HuH-7.5 (cell line): Measurements from ENCODE around the gene OR8D2.

ENCODE experiments used
- DNase-seq: peaks from one replicate; pipeline ENCODE4 v3.0.0; 2011; ENCODE audit warnings: low spot score

The OR8D2 gene

GRCh38 chr11:124320097-124320496 lies at the start of gene OR8D2:
Gene OR8D2, minus strand, starts transcription at chr11:124320197. Its CDS starts 0 bp downstream, at chr11:124320197.
- no peak for DNase-seq

GRCh38 chr11:124359566-124359965 lies 39.6 kb upstream of the OR8D2 start:
- no peak for DNase-seq

- no peak for DNase-seq
Observed at GRCh38 chr11:124346311-124346955, 26.4 kb upstream of the OR8D2 start.

- DNase-seq, result no peak
Observed at GRCh38 chr11:124344346-124344745, 24.3 kb upstream of the OR8D2 start.

- no peak for DNase-seq
Observed at GRCh38 chr11:124340142-124340447, 20.1 kb upstream of the OR8D2 start.

GRCh38 chr11:124339396-124340141 lies 19.6 kb upstream of the OR8D2 start:
- DNase-seq, result no peak

GRCh38 chr11:124331873-124332272 lies 11.9 kb upstream of the OR8D2 start:
- no peak for DNase-seq

- no peak for DNase-seq
Observed at GRCh38 chr11:124329787-124330478, 9.9 kb upstream of the OR8D2 start.

- no peak for DNase-seq
Observed at GRCh38 chr11:124327775-124328174, 7.8 kb upstream of the OR8D2 start.

GRCh38 chr11:124322356-124322755 lies 2.4 kb upstream of the OR8D2 start:
- DNase-seq, result no peak

GRCh38 chr11:124315052-124315451 lies 4.9 kb downstream of the OR8D2 start:
- DNase-seq, result no peak

GRCh38 chr11:124313849-124314248 lies 6.1 kb downstream of the OR8D2 start, which contains the start of gene OR8D1:
Gene OR8D1, minus strand, starts transcription at chr11:124313949. Its CDS starts 3,183 bp downstream, at chr11:124310766.
- DNase-seq, result no peak

GRCh38 chr11:124313131-124313530 lies 6.9 kb downstream of the OR8D2 start:
- no peak for DNase-seq

GRCh38 chr11:124311670-124312069 lies 8.3 kb downstream of the OR8D2 start:
- DNase-seq, result no peak

- no peak for DNase-seq
Observed at GRCh38 chr11:124311269-124311668, 8.7 kb downstream of the OR8D2 start.

- no peak for DNase-seq
Observed at GRCh38 chr11:124310721-124311120, 9.3 kb downstream of the OR8D2 start.

- no peak for DNase-seq
Observed at GRCh38 chr11:124307093-124307492, 12.9 kb downstream of the OR8D2 start.

GRCh38 chr11:124302347-124303125 lies 17.5 kb downstream of the OR8D2 start:
- no peak for DNase-seq

GRCh38 chr11:124301548-124301947 lies 18.4 kb downstream of the OR8D2 start:
- no peak for DNase-seq

GRCh38 chr11:124297921-124298320 lies 22.1 kb downstream of the OR8D2 start:
- no peak for DNase-seq

- DNase-seq, result no peak
Observed at GRCh38 chr11:124296016-124296415, 24.0 kb downstream of the OR8D2 start.

GRCh38 chr11:124294687-124295086 lies 25.3 kb downstream of the OR8D2 start:
- DNase-seq, result no peak
